Tibial nerve (tissue), 3 donors: ENCODE data around the gene TTC27.

ENCODE experiments used
- CTCF ChIP-seq, 5 experiments: fragments of 200-600 bp in 3 of 5; fragments of 450-650 bp in 2 of 5; sonication (generic) in 3 of 5; IDR thresholded peaks; one replicate each; pipeline ENCODE4 v1.5.1; 2016 to 2019; ENCODE audit warnings: antibody characterized with exemption in 5 of 5, mild to moderate bottlenecking in 3 of 5, moderate library complexity in 2 of 5
- POLR2A ChIP-seq, 2 donors: fragments of 450-650 bp; IDR thresholded peaks; one replicate each; pipeline ENCODE4 v1.6.1; 2017; ENCODE audit warnings: antibody characterized with exemption in 2 of 2, mild to moderate bottlenecking in 2 of 2, moderate library complexity in 2 of 2

DNA sequence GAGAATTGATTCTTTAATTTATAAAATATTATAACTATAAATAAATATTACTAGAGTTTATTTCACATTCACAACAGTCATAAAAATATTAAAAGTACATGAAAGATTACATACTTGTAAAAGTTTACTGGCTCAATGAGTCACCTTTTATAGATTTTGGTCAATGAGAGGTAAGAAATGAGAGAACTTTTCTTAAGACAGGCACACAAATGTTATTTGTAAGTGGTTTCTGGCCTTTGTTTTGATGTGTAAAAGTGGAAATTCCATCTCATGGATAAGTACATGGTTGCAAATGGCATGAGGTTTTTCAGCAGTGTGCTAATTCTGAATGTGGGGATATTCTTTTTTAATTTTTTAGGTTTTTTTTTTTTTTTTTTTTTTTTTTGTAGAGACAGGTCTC lies 63.8 kb downstream of the TTC27 start:
- no peak for TF ChIP-seq CTCF (IDR thresholded peaks at IDR 0.05)
- TF ChIP-seq POLR2A (IDR thresholded peaks at IDR 0.05): no peak
